COLO668 (cell line): Measurements from ENCODE around the gene RPGRIP1.
"Not testable (repeated sequence)": the region's sequence is repeated elsewhere in the genome, so short reads cannot be mapped to it uniquely, and the experiment has no call there.

Source experiments
- DNase-seq: peaks from one replicate; lab custom pipeline; 2025; ENCODE audit not compliant: unreplicated experiment; lab: John Stamatoyannopoulos, UW

RPGRIP1 gene

GRCh38 chr14:21299562-21300130 is 19.8 kb downstream of the RPGRIP1 start:
- no peak for DNase-seq

GRCh38 chr14:21300892-21301291 is 21.0 kb downstream of the RPGRIP1 start:
- DNase-seq, result peak; percentile 21

GRCh38 chr14:21302013-21302835 is 22.3 kb downstream of the RPGRIP1 start:
- no peak for DNase-seq

- not testable (repeated sequence) for DNase-seq
These were observed 22.9 kb downstream of the RPGRIP1 start for GRCh38 chr14:21302836-21303140.

- no peak for DNase-seq
These were observed 27.8 kb downstream of the RPGRIP1 start for GRCh38 chr14:21307637-21308036.

GRCh38 chr14:21308132-21308478 is 28.2 kb downstream of the RPGRIP1 start:
- no peak for DNase-seq

GRCh38 chr14:21308479-21309237 is 28.8 kb downstream of the RPGRIP1 start:
- peak; percentile 39 for DNase-seq

GRCh38 chr14:21309238-21309636 is 29.4 kb downstream of the RPGRIP1 start:
- no peak for DNase-seq

GRCh38 chr14:21309956-21310355 is 30.1 kb downstream of the RPGRIP1 start:
- DNase-seq, result no peak

- no peak for DNase-seq
These were observed 31.7 kb downstream of the RPGRIP1 start for GRCh38 chr14:21311614-21312013.

- DNase-seq, result no peak
These were observed 33.6 kb downstream of the RPGRIP1 start for GRCh38 chr14:21313512-21313911.

- DNase-seq, result no peak
These were observed 37.5 kb downstream of the RPGRIP1 start for GRCh38 chr14:21317398-21317797.

- no peak for DNase-seq
These were observed 41.0 kb downstream of the RPGRIP1 start for GRCh38 chr14:21320913-21321312.

GRCh38 chr14:21322716-21323115 is 42.8 kb downstream of the RPGRIP1 start:
- no peak for DNase-seq

- DNase-seq, result no peak
These were observed 47.1 kb downstream of the RPGRIP1 start for GRCh38 chr14:21326972-21327371.
